H1 (cell line): ENCODE data around the gene FNDC7. TPM values are rescaled to one million over a fixed set of nuclear protein-coding genes. Genes with fewer than 3 reads are reported as not detected.

Source experiments
- BRCA1 ChIP-seq: IDR thresholded peaks from 2 replicates; pipeline ENCODE4 v1.6.1; 2012; ENCODE audit warnings: low read depth, low read length, improper control_type of control experiment
- CHD1 ChIP-seq: IDR thresholded peaks from 2 replicates; pipeline ENCODE4 v1.6.1; 2012; ENCODE audit warnings: low read depth, low read length, improper control_type of control experiment
- JUN ChIP-seq: IDR thresholded peaks from 2 replicates; pipeline ENCODE4 v1.6.1; 2011; ENCODE audit warnings: low read depth, mild to moderate bottlenecking, improper control_type of control experiment, low read length
- KDM4A ChIP-seq: IDR thresholded peaks from one replicate; pipeline ENCODE4 v1.7.1; 2012; ENCODE audit warnings: low read depth, mild to moderate bottlenecking, moderate library complexity, low read length, inconsistent platforms; ENCODE audit not compliant: severe bottlenecking
- RAD21 ChIP-seq, 2 experiments: IDR thresholded peaks in 1 of 2; conservative IDR thresholded peaks in 1 of 2; 2 replicates each; pipeline ENCODE4 v1.6.1; 2011; ENCODE audit warnings: low read depth in 2 of 2, low read length in 2 of 2, improper control_type of control experiment in 1 of 2, inconsistent platforms in 1 of 2, mild to moderate bottlenecking in 1 of 2, moderate library complexity in 1 of 2
- polyA plus RNA-seq, 7 experiments: library from polyadenylated mRNA; depleted of rRNA in 3 of 7; stranded (reverse) in 5 of 7; unstranded in 2 of 7; fragments of >200 nt in 5 of 7; fragments of 200-250 nt in 2 of 7; gene quantifications; 1 replicate in 5 of 7; 2 replicates in 1 of 7; 4 replicates in 1 of 7; pipeline versions ENCODE4 v1.2.1 to v1.2.3, GENCODE V29; 2011 to 2013; ENCODE audit warnings: missing spikeins in 2 of 7, mixed read lengths in 2 of 7
- total RNA-seq: library from RNA; stranded (reverse); fragmentation: NEBNext Ultra II Directional; extraction: Animal tissue kit (Norgen Biotek cat#: 25700); gene quantifications from 2 replicates; pipeline ENCODE4 v1.2.1, GENCODE V29; 2021

Gene FNDC7
- total and polyA plus RNA-seq, 2 of the 8 experiments (the other 6 are each of a cell fraction or from before 2014, with no cell fraction given) = 0.13 to 0.20 TPM

- TF ChIP-seq KDM4A (no peak), CHD1 (no peak), BRCA1 (no peak), RAD21 (IDR thresholded peaks at IDR 0.05 in 1 of 2, conservative IDR thresholded peaks at IDR 0.05 in 1 of 2; ENCODE audit: low read depth in 2 of 2, low read length in 2 of 2) (no peak), JUN (no peak)
These were observed 33.3 kb downstream of the FNDC7 start (continued) for GRCh38 chr1:108745980-108746381.
